Lower lobe of right lung (tissue), 2 donors: ENCODE measurements around the gene CNRIP1. TPM values are rescaled to one million over a fixed set of nuclear protein-coding genes. Genes with fewer than 3 reads are reported as not detected.

Experiments
- ATAC-seq, 2 donors: fragments of 200-7000 bp; cut with Tn5 transposase; one replicate each; pipeline ENCODE4 v1.9.1; 2020 to 2022; ENCODE audit warnings: mild to moderate bottlenecking in 2 of 2, moderate library complexity in 2 of 2
- DNase-seq: peaks from one replicate; pipeline ENCODE4 v3.0.0-alpha.2; 2020
- H3K27ac ChIP-seq: fragments of 200-600 bp; one replicate; pipeline ENCODE4 v1.8.0; 2022
- H3K27me3 ChIP-seq: fragments of 200-600 bp; one replicate; pipeline ENCODE4 v1.8.0; 2022; ENCODE audit warnings: low read depth
- H3K36me3 ChIP-seq: fragments of 200-600 bp; one replicate; pipeline ENCODE4 v1.8.0; 2022; ENCODE audit warnings: mild to moderate bottlenecking
- H3K4me1 ChIP-seq: fragments of 200-600 bp; one replicate; pipeline ENCODE4 v1.8.0; 2022
- H3K4me3 ChIP-seq: fragments of 200-600 bp; one replicate; pipeline ENCODE4 v1.8.0; 2022; ENCODE audit warnings: mild to moderate bottlenecking
- H3K9me3 ChIP-seq: fragments of 200-600 bp; one replicate; pipeline ENCODE4 v1.8.0; 2022
- CTCF ChIP-seq: fragments of 200-600 bp; IDR thresholded peaks from one replicate; pipeline ENCODE4 v1.8.0; 2022; ENCODE audit warnings: antibody characterized with exemption, mild to moderate bottlenecking
- intact Hi-C: fragments of 100-400 bp; cut with DNase I; formaldehyde crosslinking; loops from one replicate; pipeline ENCODE4 v1.11.0; 2022
- total RNA-seq: library from RNA; stranded (reverse); fragmentation: NEBNext Ultra II Directional; extraction: Animal tissue kit (Norgen Biotek cat#: 25700); gene quantifications from one replicate; pipeline ENCODE4 v1.2.1, GENCODE V29; 2021
- donor health status: DM: no; HTN: yes; CAD: no; lungs with severe emphysema.

The CNRIP1 gene
- total RNA-seq, 1 donor from 2014 or later: 20.8 TPM

- intact Hi-C loops: no loop called here
- H3K4me3 ChIP-seq: no peak overlapping the region
- DNase-seq (no peak), ATAC-seq (no peak)
- no peaks in the 10 kb centered on the region for H3K9me3 ChIP-seq
- H3K27me3 ChIP-seq: no peaks in the 10 kb centered on the region
- H3K4me1 ChIP-seq: peaks cover 5% of the 10 kb centered on the region
- H3K27ac ChIP-seq: no peak overlapping the region
- TF ChIP-seq CTCF: no peak
- H3K36me3 ChIP-seq: no peaks in the 10 kb centered on the region
These were observed 24.2 kb downstream of the CNRIP1 start for GRCh38 chr2:68295516-68295915.

DNA sequence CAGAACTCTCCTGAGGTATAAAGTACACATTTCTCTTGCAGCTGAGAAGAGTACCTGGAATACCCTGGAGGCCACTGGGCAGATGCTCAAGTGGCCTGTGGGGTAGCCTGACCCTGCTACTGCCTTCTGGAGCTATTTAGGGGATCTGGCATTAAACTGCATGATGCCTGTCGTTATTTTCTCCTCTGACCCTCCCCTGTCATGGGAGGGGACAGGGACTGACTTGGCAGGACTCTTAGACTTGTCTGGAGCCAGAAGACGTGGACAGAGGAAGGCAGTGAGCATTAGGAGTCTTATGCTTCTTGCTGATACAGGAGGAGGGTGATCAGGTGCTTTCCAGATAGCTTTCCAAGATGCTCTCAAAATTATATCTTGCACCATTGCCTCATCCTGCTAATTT is 24.8 kb downstream of the CNRIP1 start:
- Histone ChIP-seq H3K9me3 (no peaks in the 10 kb centered on the region), H3K4me3 (no peak overlapping the region), H3K27ac (no peak overlapping the region), H3K36me3 (no peaks in the 10 kb centered on the region), H3K4me1 (peaks cover 6% of the 10 kb centered on the region), H3K27me3 (no peaks in the 10 kb centered on the region)
- no peak for TF ChIP-seq CTCF
- intact Hi-C loops: no loop called here
- no peak for DNase-seq
- ATAC-seq: no peak

GRCh38 chr2:68294187-68294586 is 25.6 kb downstream of the CNRIP1 start:
- TF ChIP-seq CTCF: no peak
- no peak overlapping the region for H3K4me3 ChIP-seq
- ATAC-seq: no peak
- no peaks in the 10 kb centered on the region for H3K9me3 ChIP-seq
- intact Hi-C loops: no loop called here
- H3K27ac ChIP-seq: no peak overlapping the region
- peaks cover 6% of the 10 kb centered on the region for H3K4me1 ChIP-seq
- no peaks in the 10 kb centered on the region for H3K36me3 ChIP-seq
- H3K27me3 ChIP-seq: no peaks in the 10 kb centered on the region
- DNase-seq: no peak

- intact Hi-C loops: no loop called here
- no peak for DNase-seq
- no peaks in the 10 kb centered on the region for H3K9me3 ChIP-seq
- H3K4me1 ChIP-seq: peaks cover 7% of the 10 kb centered on the region
- no peak for TF ChIP-seq CTCF
- no peak overlapping the region for H3K4me3 ChIP-seq
- no peaks in the 10 kb centered on the region for H3K36me3 ChIP-seq
- no peak for ATAC-seq
- H3K27me3 ChIP-seq: no peaks in the 10 kb centered on the region
- H3K27ac ChIP-seq: no peak overlapping the region
These were observed 26.0 kb downstream of the CNRIP1 start for GRCh38 chr2:68293755-68294154.

GRCh38 chr2:68293024-68293423 is 26.7 kb downstream of the CNRIP1 start:
- intact Hi-C loops: no loop called here
- Histone ChIP-seq H3K27me3 (no peaks in the 10 kb centered on the region), H3K4me3 (no peak overlapping the region), H3K27ac (no peak overlapping the region), H3K36me3 (no peaks in the 10 kb centered on the region), H3K9me3 (no peaks in the 10 kb centered on the region), H3K4me1 (peaks cover 14% of the 10 kb centered on the region)
- ATAC-seq: no peak
- TF ChIP-seq CTCF: no peak
- no peak for DNase-seq
